Endothelial cell of coronary artery (primary cell): ENCODE data around the gene PXN. TPM values are rescaled to one million over a fixed set of nuclear protein-coding genes. Genes with fewer than 3 reads are reported as not detected.

ENCODE experiments used
- total RNA-seq: library from RNA; depleted of rRNA; stranded (reverse); fragments of >200 nt; gene quantifications from 2 replicates; pipeline ENCODE4 v1.2.3, GENCODE V29; 2014

The PXN gene
- total RNA-seq: 50.7 and 66.5 TPM in 2 replicates

DNA sequence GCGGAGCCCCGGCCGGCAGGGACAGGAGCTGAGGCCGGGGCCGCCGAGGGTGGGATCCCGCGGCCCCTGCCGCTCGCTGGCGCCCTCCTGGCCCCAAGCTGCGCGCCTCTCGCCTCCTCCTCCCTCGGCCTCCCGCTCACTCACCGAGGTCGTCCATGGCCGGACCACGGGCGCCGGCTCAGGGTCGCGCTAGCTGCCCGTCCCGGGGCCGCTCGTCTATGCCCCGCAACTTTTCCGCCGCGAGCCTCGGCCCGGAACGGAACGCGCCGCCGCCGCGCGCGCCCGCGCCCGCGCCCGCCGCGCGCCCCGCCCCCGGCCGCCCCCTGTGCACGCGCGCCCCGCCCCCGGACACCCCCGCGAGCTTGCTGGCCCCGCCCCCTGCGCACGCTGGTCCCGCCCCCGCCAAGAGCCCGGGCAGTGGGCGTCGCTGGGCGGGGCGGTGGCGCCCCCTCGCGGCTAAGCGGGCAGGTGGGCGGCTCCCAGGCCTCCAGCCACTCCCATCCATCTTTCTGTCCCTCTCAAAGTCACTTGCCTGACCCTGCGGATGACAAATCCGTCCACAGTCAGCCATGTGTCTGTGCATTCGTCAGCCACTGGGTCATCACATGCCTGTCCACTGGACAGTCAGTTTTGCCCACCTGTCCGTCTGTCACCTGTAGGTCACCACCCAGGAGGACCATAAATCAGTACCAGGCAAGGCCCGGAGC, at the start of gene PXN:
Gene PXN (minus strand): TSS at position 258 of the 707 bp plus-strand sequence. CDS start 101 bp downstream, at position 157.

GRCh38 chr12:120301962-120302815, 36.7 kb upstream of the PXN start, which contains the start of gene SIRT4:
Gene SIRT4 (plus strand): TSS chr12:120302321. CDS start chr12:120303562, 1,241 bp downstream.

GRCh38 chr12:120292661-120293531, 27.4 kb upstream of the PXN start, which contains the start of gene RNU4-1:
Gene RNU4-1 (minus strand): TSS chr12:120293237.

GRCh38 chr12:120194534-120195395, 70.8 kb downstream of the PXN start, which contains the start of gene GCN1:
Gene GCN1 (minus strand): TSS chr12:120194715. CDS start chr12:120194697, 18 bp downstream.

Other genes with a start within 250 kb of the PXN start
- 40.4 and 43.1 TPM in 2 replicates for gene RAB35, start 149.0 kb downstream of the PXN start, total RNA-seq
- gene GCN1, start 71.0 kb downstream of the PXN start, total RNA-seq: 89.7 and 127 TPM in 2 replicates
- gene RPLP0, start 64.6 kb downstream of the PXN start, total RNA-seq: 3,482 and 3,635 TPM in 2 replicates
- gene RNU4-2, start 26.2 kb upstream of the PXN start, total RNA-seq: 157 and 735 TPM in 2 replicates
- gene RNU4-1, start 27.5 kb upstream of the PXN start, total RNA-seq: 118 and 465 TPM in 2 replicates
- gene SIRT4, start 36.6 kb upstream of the PXN start, total RNA-seq: 1.3 TPM in 2 replicates
- gene PLA2G1B, start 62.0 kb upstream of the PXN start, total RNA-seq: not detected in 2 replicates
- gene MSI1, start 103.4 kb upstream of the PXN start, total RNA-seq: not detected in 2 replicates
- gene COX6A1, start 172.4 kb upstream of the PXN start, total RNA-seq: 523 and 539 TPM in 2 replicates
- gene TRIAP1, start 180.7 kb upstream of the PXN start, total RNA-seq: 30.2 and 48.4 TPM in 2 replicates
- gene GATC, start 180.7 kb upstream of the PXN start, total RNA-seq: 14.4 and 18.1 TPM in 2 replicates
- gene SRSF9, start 204.0 kb upstream of the PXN start, total RNA-seq: 233 and 273 TPM in 2 replicates
- 314 and 337 TPM in 2 replicates for gene DYNLL1, start 230.4 kb upstream of the PXN start, total RNA-seq